Measurements from ENCODE around the gene NPIPA7. TPM values are rescaled to one million over a fixed set of nuclear protein-coding genes. Genes with fewer than 3 reads are reported as not detected.
"Not testable (repeated sequence)": the region's sequence is repeated elsewhere in the genome, so short reads cannot be mapped to it uniquely, and the experiment has no call there.

The NPIPA7 gene
- total RNA-seq, 1 experiment from 2014 or later: 5.7 TPM

- H3K4me3 ChIP-seq; H3K4me1 ChIP-seq (replicated peaks; ENCODE audit: insufficient read depth); H2AFZ ChIP-seq; H3F3A ChIP-seq (ENCODE audit: insufficient read depth, low read depth); H4K20me1 ChIP-seq (ENCODE audit: insufficient read depth); H3K4me2 ChIP-seq; H3K79me2 ChIP-seq (ENCODE audit: low read depth); intact Hi-C loops (cut with micrococcal nuclease; ENCODE audit: unreplicated experiment); CTCF ChIA-PET; H3K27me3 ChIP-seq (ENCODE audit: insufficient read depth, low read depth); H3K36me3 ChIP-seq (ENCODE audit: low read depth); BruUV-seq (replicated peaks); H3K27ac ChIP-seq; H3K9me3 ChIP-seq (ENCODE audit: insufficient read depth, low read depth); POLR2A ChIA-PET (ENCODE audit: unreplicated experiment); H3K9me2 ChIP-seq (ENCODE audit: insufficient read depth); DNase-seq: not testable (repeated sequence)
Observed at GRCh38 chr16:16399685-16400084, 20.7 kb downstream of the NPIPA7 start.

DNA sequence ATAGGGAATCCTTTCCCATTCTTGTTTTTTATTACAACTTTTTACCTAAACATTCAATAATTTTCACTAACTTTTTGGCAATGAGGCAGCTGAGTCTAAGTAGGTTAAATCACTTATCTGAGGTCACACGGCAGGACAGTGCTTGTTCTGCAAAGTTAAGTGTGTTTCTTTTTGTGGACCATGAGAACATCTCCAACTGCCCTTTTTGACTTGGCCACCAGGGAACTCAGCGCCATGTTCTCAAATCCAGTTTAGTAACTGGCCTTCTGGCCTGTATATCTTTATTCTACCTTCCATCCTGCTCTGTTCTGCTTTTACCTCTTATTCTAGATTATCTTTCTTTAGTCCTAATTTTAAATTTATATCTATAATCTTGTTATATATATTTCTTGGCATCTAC is 23.4 kb downstream of the NPIPA7 start:
- H3K4me1 ChIP-seq (replicated peaks; ENCODE audit: insufficient read depth); H3K4me3 ChIP-seq; H3K79me2 ChIP-seq (ENCODE audit: low read depth); POLR2A ChIA-PET (ENCODE audit: unreplicated experiment); H3K27me3 ChIP-seq (ENCODE audit: insufficient read depth, low read depth); H3F3A ChIP-seq (ENCODE audit: insufficient read depth, low read depth); H3K36me3 ChIP-seq (ENCODE audit: low read depth); H3K9me2 ChIP-seq (ENCODE audit: insufficient read depth); H3K9me3 ChIP-seq (ENCODE audit: insufficient read depth, low read depth); BruUV-seq (replicated peaks); CTCF ChIA-PET; DNase-seq; intact Hi-C loops (cut with micrococcal nuclease; ENCODE audit: unreplicated experiment); H3K4me2 ChIP-seq; H3K27ac ChIP-seq; H2AFZ ChIP-seq; H4K20me1 ChIP-seq (ENCODE audit: insufficient read depth): not testable (repeated sequence)

GRCh38 chr16:16404283-16404682 is 25.3 kb downstream of the NPIPA7 start:
- H3K79me2 ChIP-seq (ENCODE audit: low read depth); H3K4me1 ChIP-seq (replicated peaks; ENCODE audit: insufficient read depth); CTCF ChIA-PET; H3K9me3 ChIP-seq (ENCODE audit: insufficient read depth, low read depth); H3K27ac ChIP-seq; intact Hi-C loops (cut with micrococcal nuclease; ENCODE audit: unreplicated experiment); H3K36me3 ChIP-seq (ENCODE audit: low read depth); H2AFZ ChIP-seq; POLR2A ChIA-PET (ENCODE audit: unreplicated experiment); H3K4me2 ChIP-seq; H3K27me3 ChIP-seq (ENCODE audit: insufficient read depth, low read depth); DNase-seq; H3F3A ChIP-seq (ENCODE audit: insufficient read depth, low read depth); H4K20me1 ChIP-seq (ENCODE audit: insufficient read depth); H3K9me2 ChIP-seq (ENCODE audit: insufficient read depth); H3K4me3 ChIP-seq; BruUV-seq (replicated peaks): not testable (repeated sequence)

DNA sequence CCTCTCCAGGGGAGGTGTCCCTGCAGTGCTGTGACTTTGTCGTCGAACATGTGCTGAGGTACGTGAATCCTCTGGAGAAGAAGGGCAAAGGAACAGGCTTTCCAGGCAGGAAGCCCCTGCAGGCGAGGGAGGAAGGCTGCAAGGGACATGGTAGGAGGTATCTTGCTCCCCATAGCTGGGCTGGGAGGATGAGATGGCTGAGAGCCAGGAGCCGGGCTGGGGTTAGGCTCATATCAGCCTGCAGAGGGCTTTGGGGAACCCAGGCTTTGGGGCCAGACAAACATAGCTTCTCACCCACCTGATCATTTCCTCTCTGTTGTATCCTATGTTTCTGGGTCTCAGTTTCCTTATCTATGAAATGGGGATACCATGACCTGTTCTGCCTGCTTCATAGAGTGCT is 26.5 kb downstream of the NPIPA7 start:
- H3K4me2 ChIP-seq; H4K20me1 ChIP-seq (ENCODE audit: insufficient read depth); DNase-seq; CTCF ChIA-PET; H2AFZ ChIP-seq; H3K9me3 ChIP-seq (ENCODE audit: insufficient read depth, low read depth); H3K4me1 ChIP-seq (replicated peaks; ENCODE audit: insufficient read depth); H3K36me3 ChIP-seq (ENCODE audit: low read depth); H3K4me3 ChIP-seq; H3F3A ChIP-seq (ENCODE audit: insufficient read depth, low read depth); BruUV-seq (replicated peaks); H3K27me3 ChIP-seq (ENCODE audit: insufficient read depth, low read depth); POLR2A ChIA-PET (ENCODE audit: unreplicated experiment); intact Hi-C loops (cut with micrococcal nuclease; ENCODE audit: unreplicated experiment); H3K9me2 ChIP-seq (ENCODE audit: insufficient read depth); H3K27ac ChIP-seq; H3K79me2 ChIP-seq (ENCODE audit: low read depth): not testable (repeated sequence)

- intact Hi-C loops (cut with micrococcal nuclease; ENCODE audit: unreplicated experiment); H2AFZ ChIP-seq; H3K27ac ChIP-seq; H3K27me3 ChIP-seq (ENCODE audit: insufficient read depth, low read depth); POLR2A ChIA-PET (ENCODE audit: unreplicated experiment); H3K79me2 ChIP-seq (ENCODE audit: low read depth); CTCF ChIA-PET; BruUV-seq (replicated peaks); H4K20me1 ChIP-seq (ENCODE audit: insufficient read depth); H3K4me3 ChIP-seq; DNase-seq; H3K4me1 ChIP-seq (replicated peaks; ENCODE audit: insufficient read depth); H3K9me3 ChIP-seq (ENCODE audit: insufficient read depth, low read depth); H3K4me2 ChIP-seq; H3K36me3 ChIP-seq (ENCODE audit: low read depth); H3K9me2 ChIP-seq (ENCODE audit: insufficient read depth); H3F3A ChIP-seq (ENCODE audit: insufficient read depth, low read depth): not testable (repeated sequence)
Observed at GRCh38 chr16:16408430-16408829, 29.5 kb downstream of the NPIPA7 start.

GRCh38 chr16:16413773-16414172 is 34.8 kb downstream of the NPIPA7 start:
- H3K9me2 ChIP-seq (ENCODE audit: insufficient read depth); H3K4me3 ChIP-seq; H3K36me3 ChIP-seq (ENCODE audit: low read depth); H3K27ac ChIP-seq; H3K79me2 ChIP-seq (ENCODE audit: low read depth); H2AFZ ChIP-seq; H3K9me3 ChIP-seq (ENCODE audit: insufficient read depth, low read depth); CTCF ChIA-PET; POLR2A ChIA-PET (ENCODE audit: unreplicated experiment); H3K4me2 ChIP-seq; BruUV-seq (replicated peaks); H4K20me1 ChIP-seq (ENCODE audit: insufficient read depth); H3K27me3 ChIP-seq (ENCODE audit: insufficient read depth, low read depth); H3K4me1 ChIP-seq (replicated peaks; ENCODE audit: insufficient read depth); H3F3A ChIP-seq (ENCODE audit: insufficient read depth, low read depth); DNase-seq; intact Hi-C loops (cut with micrococcal nuclease; ENCODE audit: unreplicated experiment): not testable (repeated sequence)

DNA sequence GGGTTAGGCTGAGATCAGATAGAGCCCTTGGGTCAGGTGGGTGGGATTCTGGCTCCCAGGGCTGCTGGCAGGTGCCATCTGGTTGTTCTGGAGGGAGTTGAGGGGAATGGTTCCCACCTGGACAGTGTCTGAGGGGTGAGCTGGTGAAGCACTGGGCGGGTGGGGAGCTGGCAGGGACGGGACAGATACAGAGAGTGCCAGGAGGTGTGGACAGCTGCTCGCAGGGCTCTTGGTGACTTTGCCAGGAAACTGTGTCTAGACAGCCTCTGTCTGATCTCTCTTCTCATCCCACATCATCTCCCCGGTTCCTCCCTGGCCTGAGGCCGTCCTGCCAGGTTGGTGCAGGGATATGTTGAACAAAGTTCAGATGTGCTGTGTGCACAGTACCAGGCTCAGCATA is 38.1 kb downstream of the NPIPA7 start:
- BruUV-seq (replicated peaks); H3K79me2 ChIP-seq (ENCODE audit: low read depth): not testable (repeated sequence)

GRCh38 chr16:16417914-16418544 is 39.1 kb downstream of the NPIPA7 start:
- H3K79me2 ChIP-seq (ENCODE audit: low read depth); BruUV-seq (replicated peaks); H3K9me2 ChIP-seq (ENCODE audit: insufficient read depth); H3K27me3 ChIP-seq (ENCODE audit: insufficient read depth, low read depth); H3K27ac ChIP-seq; H2AFZ ChIP-seq; H3F3A ChIP-seq (ENCODE audit: insufficient read depth, low read depth); H3K36me3 ChIP-seq (ENCODE audit: low read depth); H4K20me1 ChIP-seq (ENCODE audit: insufficient read depth); H3K4me1 ChIP-seq (replicated peaks; ENCODE audit: insufficient read depth); DNase-seq; H3K9me3 ChIP-seq (ENCODE audit: insufficient read depth, low read depth); H3K4me3 ChIP-seq; intact Hi-C loops (cut with micrococcal nuclease; ENCODE audit: unreplicated experiment); H3K4me2 ChIP-seq; CTCF ChIA-PET; POLR2A ChIA-PET (ENCODE audit: unreplicated experiment): not testable (repeated sequence)

More for the DNA sequence above, 38.1 kb downstream of the NPIPA7 start:
- H3K36me3 ChIP-seq (ENCODE audit: low read depth); intact Hi-C loops (cut with micrococcal nuclease; ENCODE audit: unreplicated experiment); POLR2A ChIA-PET (ENCODE audit: unreplicated experiment); H3K27me3 ChIP-seq (ENCODE audit: insufficient read depth, low read depth); H3K4me1 ChIP-seq (replicated peaks; ENCODE audit: insufficient read depth); DNase-seq; CTCF ChIA-PET; H3K4me2 ChIP-seq; H3K9me3 ChIP-seq (ENCODE audit: insufficient read depth, low read depth); H3K27ac ChIP-seq; H4K20me1 ChIP-seq (ENCODE audit: insufficient read depth); H3K9me2 ChIP-seq (ENCODE audit: insufficient read depth); H3K4me3 ChIP-seq; H3F3A ChIP-seq (ENCODE audit: insufficient read depth, low read depth); H2AFZ ChIP-seq: not testable (repeated sequence)

Measured in PC-9 (cell line).